WTC11 (cell line): ENCODE data around the gene ARHGAP23. TPM values are rescaled to one million over a fixed set of nuclear protein-coding genes. Genes with fewer than 3 reads are reported as not detected.

ENCODE experiments used
- ATAC-seq: fragments of 200-7000 bp; cut with Tn5 transposase; 2 replicates; pipeline ENCODE4 v1.10.0; 2021; ENCODE audit warnings: mild to moderate bottlenecking, moderate library complexity
- CTCF ChIA-PET: fragments of 300-600 bp; sonication (Branson Sonifier 250); formaldehyde crosslinking; loops from one replicate; lab custom pipeline; 2021; ENCODE audit warnings: antibody characterized with exemption; lab: Charles Lee
- POLR2A ChIA-PET: fragments of 350-600 bp; sonication (Branson Sonifier 250); formaldehyde crosslinking; loops from one replicate; lab custom pipeline; 2021; ENCODE audit warnings: antibody characterized with exemption; lab: Charles Lee
- DNase-seq: peaks from one replicate; pipeline ENCODE4 v3.0.0; 2021; ENCODE audit warnings: low spot score
- H3K27ac Mint-ChIP-seq: 2 replicates; pipeline ENCODE4 v1.8.0; 2021; ENCODE audit warnings: mixed read lengths
- H3K27me3 Mint-ChIP-seq: 2 replicates; pipeline ENCODE4 v1.8.0; 2021; ENCODE audit warnings: low read depth, mild to moderate bottlenecking, moderate library complexity, mixed read lengths
- H3K36me3 Mint-ChIP-seq: 2 replicates; pipeline ENCODE4 v1.8.0; 2021; ENCODE audit warnings: mixed read lengths
- H3K4me1 Mint-ChIP-seq: 2 replicates; pipeline ENCODE4 v1.8.0; 2022; ENCODE audit warnings: mixed read lengths
- H3K4me3 Mint-ChIP-seq: 2 replicates; pipeline ENCODE4 v1.8.0; 2021; ENCODE audit warnings: mild to moderate bottlenecking, moderate library complexity, mixed read lengths
- H3K9me3 Mint-ChIP-seq: 2 replicates; pipeline ENCODE4 v1.8.0; 2021; ENCODE audit warnings: mixed read lengths
- AR ChIP-seq: fragments of 250-450 bp; sonication (Bioruptor Pico); IDR thresholded peaks from 2 replicates; pipeline ENCODE4 v1.9.0; 2021; ENCODE audit warnings: mild to moderate bottlenecking
- FOXJ3 ChIP-seq: sonication (generic); formaldehyde crosslinking; IDR thresholded peaks from 2 replicates; pipeline ENCODE4 v1.9.0; 2021; ENCODE audit warnings: missing genetic modification reagents, mild to moderate bottlenecking, borderline replicate concordance
- GABPB1 ChIP-seq: sonication (generic); formaldehyde crosslinking; IDR thresholded peaks from 2 replicates; pipeline ENCODE4 v1.8.1; 2023; ENCODE audit warnings: mild to moderate bottlenecking, missing genetic modification reagents
- NFATC4 ChIP-seq: fragments of 250-450 bp; sonication (Bioruptor Pico); IDR thresholded peaks from 2 replicates; pipeline ENCODE4 v1.9.0; 2021; ENCODE audit warnings: mild to moderate bottlenecking
- PREB ChIP-seq: sonication (generic); formaldehyde crosslinking; IDR thresholded peaks from 2 replicates; pipeline ENCODE4 v1.8.1; 2022; ENCODE audit warnings: mild to moderate bottlenecking, missing genetic modification reagents, moderate library complexity, borderline replicate concordance
- SMAD3 ChIP-seq: sonication (generic); formaldehyde crosslinking; IDR thresholded peaks from 2 replicates; pipeline ENCODE4 v1.8.0; 2022; ENCODE audit warnings: missing genetic modification reagents, mild to moderate bottlenecking, borderline replicate concordance
- SP1 ChIP-seq: sonication (generic); formaldehyde crosslinking; conservative IDR thresholded peaks from 2 replicates; pipeline ENCODE4 v1.8.1; 2022; ENCODE audit warnings: missing genetic modification reagents
- ZNF263 ChIP-seq: sonication (generic); formaldehyde crosslinking; IDR thresholded peaks from 2 replicates; pipeline ENCODE4 v1.8.1; 2022; ENCODE audit warnings: low read depth, mild to moderate bottlenecking, moderate library complexity, missing genetic modification reagents
- ZNF396 ChIP-seq: fragments of 250-450 bp; sonication (Bioruptor Pico); IDR thresholded peaks from 2 replicates; pipeline ENCODE4 v1.8.0; 2021; ENCODE audit warnings: mild to moderate bottlenecking, moderate library complexity, borderline replicate concordance
- total RNA-seq: library from RNA; stranded (reverse); gene quantifications from 3 replicates; pipeline ENCODE4 v1.2.3, GENCODE V29; 2021
- TF ChIP-seq, protein P1 (sequence below): sonication (generic); formaldehyde crosslinking; IDR thresholded peaks from 2 replicates; pipeline ENCODE4 v1.8.1; 2023; ENCODE audit warnings: mild to moderate bottlenecking, moderate library complexity, missing genetic modification reagents
- TF ChIP-seq, protein P2 (sequence below): sonication (generic); formaldehyde crosslinking; IDR thresholded peaks from 2 replicates; pipeline ENCODE4 v1.8.1; 2023; ENCODE audit warnings: mild to moderate bottlenecking, missing genetic modification reagents, borderline replicate concordance
- TF ChIP-seq, protein P3 (sequence below): sonication (generic); formaldehyde crosslinking; IDR thresholded peaks from 2 replicates; pipeline ENCODE4 v1.8.0; 2023; ENCODE audit warnings: missing genetic modification reagents, mild to moderate bottlenecking, borderline replicate concordance
- TF ChIP-seq, protein P4 (sequence below): sonication (generic); formaldehyde crosslinking; IDR thresholded peaks from 2 replicates; pipeline ENCODE4 v1.8.1; 2023; ENCODE audit warnings: mild to moderate bottlenecking, missing genetic modification reagents, moderate library complexity

The ARHGAP23 gene
- total RNA-seq, 1 experiment from 2014 or later, result 66.0 TPM

DNA sequence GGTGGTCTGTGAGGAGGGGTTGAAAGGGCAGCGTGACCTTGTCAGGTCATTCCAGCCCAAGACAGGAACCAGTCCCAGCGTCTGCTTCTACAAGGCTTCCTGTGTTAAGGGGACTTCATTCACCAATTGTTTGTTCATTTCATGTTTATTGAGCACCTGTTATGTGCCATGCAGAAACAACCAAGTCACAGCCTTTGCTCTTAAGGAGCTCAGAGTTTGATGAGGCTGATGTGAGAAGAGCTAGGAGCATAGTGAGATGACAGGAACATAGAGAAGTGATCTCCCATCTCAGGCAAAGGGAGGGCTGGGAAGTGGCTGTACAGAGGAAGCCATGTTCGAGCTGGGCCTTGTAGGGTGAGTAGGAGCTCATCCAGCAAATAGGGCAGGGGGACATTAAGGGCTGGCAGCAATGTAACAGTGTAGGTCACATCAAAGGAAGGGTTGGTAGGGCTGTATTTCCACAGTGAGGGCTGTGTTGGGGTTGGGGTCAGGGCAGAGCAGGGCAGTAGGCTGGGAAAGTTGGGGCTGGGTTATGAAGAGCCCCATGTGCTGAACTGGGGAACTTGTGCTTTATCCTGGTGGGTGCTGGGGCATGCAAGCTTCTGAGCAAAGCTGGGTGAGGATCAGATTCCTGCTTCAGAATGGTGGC, 79.8 kb downstream of the ARHGAP23 start:
- peak overlapping the region; percentile 34; the same call in 1 of the 2 replicates for H3K4me3 Mint-ChIP-seq
- ATAC-seq, result no peak
- H3K27me3 Mint-ChIP-seq, result peaks cover 33% of the 10 kb centered on the region
- H3K36me3 Mint-ChIP-seq, result peaks cover 15% of the 10 kb centered on the region
- peaks cover 33% of the 10 kb centered on the region for H3K4me1 Mint-ChIP-seq
- ChIA-PET CTCF (interaction anchor here (0.8 to 7.3 kb wide), 24 partner anchors 10 to 210 kb away, joined by 3 to 74 read pairs (median 13); partner anchors contain the start of gene SRCIN1), POLR2A (interaction anchor here (0.9 to 3.5 kb wide), 4 partner anchors 51 to 84 kb away, joined by 3 to 23 read pairs (median 3); no protein-coding TSS in a partner anchor)
- DNase-seq, result no peak
- TF ChIP-seq, protein P1, sequence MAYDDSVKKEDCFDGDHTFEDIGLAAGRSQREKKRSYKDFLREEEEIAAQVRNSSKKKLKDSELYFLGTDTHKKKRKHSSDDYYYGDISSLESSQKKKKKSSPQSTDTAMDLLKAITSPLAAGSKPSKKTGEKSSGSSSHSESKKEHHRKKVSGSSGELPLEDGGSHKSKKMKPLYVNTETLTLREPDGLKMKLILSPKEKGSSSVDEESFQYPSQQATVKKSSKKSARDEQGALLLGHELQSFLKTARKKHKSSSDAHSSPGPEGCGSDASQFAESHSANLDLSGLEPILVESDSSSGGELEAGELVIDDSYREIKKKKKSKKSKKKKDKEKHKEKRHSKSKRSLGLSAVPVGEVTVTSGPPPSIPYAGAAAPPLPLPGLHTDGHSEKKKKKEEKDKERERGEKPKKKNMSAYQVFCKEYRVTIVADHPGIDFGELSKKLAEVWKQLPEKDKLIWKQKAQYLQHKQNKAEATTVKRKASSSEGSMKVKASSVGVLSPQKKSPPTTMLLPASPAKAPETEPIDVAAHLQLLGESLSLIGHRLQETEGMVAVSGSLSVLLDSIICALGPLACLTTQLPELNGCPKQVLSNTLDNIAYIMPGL (CRISPR knock-in tag), result no peak
- TF ChIP-seq, protein P2, sequence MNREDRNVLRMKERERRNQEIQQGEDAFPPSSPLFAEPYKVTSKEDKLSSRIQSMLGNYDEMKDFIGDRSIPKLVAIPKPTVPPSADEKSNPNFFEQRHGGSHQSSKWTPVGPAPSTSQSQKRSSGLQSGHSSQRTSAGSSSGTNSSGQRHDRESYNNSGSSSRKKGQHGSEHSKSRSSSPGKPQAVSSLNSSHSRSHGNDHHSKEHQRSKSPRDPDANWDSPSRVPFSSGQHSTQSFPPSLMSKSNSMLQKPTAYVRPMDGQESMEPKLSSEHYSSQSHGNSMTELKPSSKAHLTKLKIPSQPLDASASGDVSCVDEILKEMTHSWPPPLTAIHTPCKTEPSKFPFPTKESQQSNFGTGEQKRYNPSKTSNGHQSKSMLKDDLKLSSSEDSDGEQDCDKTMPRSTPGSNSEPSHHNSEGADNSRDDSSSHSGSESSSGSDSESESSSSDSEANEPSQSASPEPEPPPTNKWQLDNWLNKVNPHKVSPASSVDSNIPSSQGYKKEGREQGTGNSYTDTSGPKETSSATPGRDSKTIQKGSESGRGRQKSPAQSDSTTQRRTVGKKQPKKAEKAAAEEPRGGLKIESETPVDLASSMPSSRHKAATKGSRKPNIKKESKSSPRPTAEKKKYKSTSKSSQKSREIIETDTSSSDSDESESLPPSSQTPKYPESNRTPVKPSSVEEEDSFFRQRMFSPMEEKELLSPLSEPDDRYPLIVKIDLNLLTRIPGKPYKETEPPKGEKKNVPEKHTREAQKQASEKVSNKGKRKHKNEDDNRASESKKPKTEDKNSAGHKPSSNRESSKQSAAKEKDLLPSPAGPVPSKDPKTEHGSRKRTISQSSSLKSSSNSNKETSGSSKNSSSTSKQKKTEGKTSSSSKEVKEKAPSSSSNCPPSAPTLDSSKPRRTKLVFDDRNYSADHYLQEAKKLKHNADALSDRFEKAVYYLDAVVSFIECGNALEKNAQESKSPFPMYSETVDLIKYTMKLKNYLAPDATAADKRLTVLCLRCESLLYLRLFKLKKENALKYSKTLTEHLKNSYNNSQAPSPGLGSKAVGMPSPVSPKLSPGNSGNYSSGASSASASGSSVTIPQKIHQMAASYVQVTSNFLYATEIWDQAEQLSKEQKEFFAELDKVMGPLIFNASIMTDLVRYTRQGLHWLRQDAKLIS, result no peak
- no peak for TF ChIP-seq SMAD3 (CRISPR knock-in tag)
- TF ChIP-seq SP1 (CRISPR knock-in tag), result no peak
- TF ChIP-seq ZNF396, result no peak
- TF ChIP-seq, protein P3, sequence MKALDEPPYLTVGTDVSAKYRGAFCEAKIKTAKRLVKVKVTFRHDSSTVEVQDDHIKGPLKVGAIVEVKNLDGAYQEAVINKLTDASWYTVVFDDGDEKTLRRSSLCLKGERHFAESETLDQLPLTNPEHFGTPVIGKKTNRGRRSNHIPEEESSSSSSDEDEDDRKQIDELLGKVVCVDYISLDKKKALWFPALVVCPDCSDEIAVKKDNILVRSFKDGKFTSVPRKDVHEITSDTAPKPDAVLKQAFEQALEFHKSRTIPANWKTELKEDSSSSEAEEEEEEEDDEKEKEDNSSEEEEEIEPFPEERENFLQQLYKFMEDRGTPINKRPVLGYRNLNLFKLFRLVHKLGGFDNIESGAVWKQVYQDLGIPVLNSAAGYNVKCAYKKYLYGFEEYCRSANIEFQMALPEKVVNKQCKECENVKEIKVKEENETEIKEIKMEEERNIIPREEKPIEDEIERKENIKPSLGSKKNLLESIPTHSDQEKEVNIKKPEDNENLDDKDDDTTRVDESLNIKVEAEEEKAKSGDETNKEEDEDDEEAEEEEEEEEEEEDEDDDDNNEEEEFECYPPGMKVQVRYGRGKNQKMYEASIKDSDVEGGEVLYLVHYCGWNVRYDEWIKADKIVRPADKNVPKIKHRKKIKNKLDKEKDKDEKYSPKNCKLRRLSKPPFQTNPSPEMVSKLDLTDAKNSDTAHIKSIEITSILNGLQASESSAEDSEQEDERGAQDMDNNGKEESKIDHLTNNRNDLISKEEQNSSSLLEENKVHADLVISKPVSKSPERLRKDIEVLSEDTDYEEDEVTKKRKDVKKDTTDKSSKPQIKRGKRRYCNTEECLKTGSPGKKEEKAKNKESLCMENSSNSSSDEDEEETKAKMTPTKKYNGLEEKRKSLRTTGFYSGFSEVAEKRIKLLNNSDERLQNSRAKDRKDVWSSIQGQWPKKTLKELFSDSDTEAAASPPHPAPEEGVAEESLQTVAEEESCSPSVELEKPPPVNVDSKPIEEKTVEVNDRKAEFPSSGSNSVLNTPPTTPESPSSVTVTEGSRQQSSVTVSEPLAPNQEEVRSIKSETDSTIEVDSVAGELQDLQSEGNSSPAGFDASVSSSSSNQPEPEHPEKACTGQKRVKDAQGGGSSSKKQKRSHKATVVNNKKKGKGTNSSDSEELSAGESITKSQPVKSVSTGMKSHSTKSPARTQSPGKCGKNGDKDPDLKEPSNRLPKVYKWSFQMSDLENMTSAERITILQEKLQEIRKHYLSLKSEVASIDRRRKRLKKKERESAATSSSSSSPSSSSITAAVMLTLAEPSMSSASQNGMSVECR (CRISPR knock-in tag), result no peak
- TF ChIP-seq, protein P4, sequence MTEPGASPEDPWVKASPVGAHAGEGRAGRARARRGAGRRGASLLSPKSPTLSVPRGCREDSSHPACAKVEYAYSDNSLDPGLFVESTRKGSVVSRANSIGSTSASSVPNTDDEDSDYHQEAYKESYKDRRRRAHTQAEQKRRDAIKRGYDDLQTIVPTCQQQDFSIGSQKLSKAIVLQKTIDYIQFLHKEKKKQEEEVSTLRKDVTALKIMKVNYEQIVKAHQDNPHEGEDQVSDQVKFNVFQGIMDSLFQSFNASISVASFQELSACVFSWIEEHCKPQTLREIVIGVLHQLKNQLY, result no peak
- no peak for TF ChIP-seq GABPB1 (CRISPR knock-in tag)
- TF ChIP-seq ZNF263 (CRISPR knock-in tag), result no peak
- TF ChIP-seq NFATC4 (CRISPR knock-in tag), result no peak
- TF ChIP-seq FOXJ3 (CRISPR knock-in tag), result no peak
- H3K9me3 Mint-ChIP-seq, result no peaks in the 10 kb centered on the region
- H3K27ac Mint-ChIP-seq, result peak overlapping the region; percentile 67

GRCh38 chr17:38508570-38508950, 80.3 kb downstream of the ARHGAP23 start:
- H3K27me3 Mint-ChIP-seq, result peaks cover 33% of the 10 kb centered on the region
- no peaks in the 10 kb centered on the region for H3K9me3 Mint-ChIP-seq
- ATAC-seq (peak; percentile 5), DNase-seq (no peak)
- H3K27ac Mint-ChIP-seq, result no peak overlapping the region; the same call in 1 of the 2 replicates
- ChIA-PET POLR2A (interaction anchor here (0.6 to 3.5 kb wide), 8 partner anchors 36 to 87 kb away, joined by 3 to 23 read pairs (median 3); no protein-coding TSS in a partner anchor), CTCF (interaction anchor here (0.8 to 7.3 kb wide), 43 partner anchors 10 to 238 kb away, joined by 3 to 74 read pairs (median 7); partner anchors contain the start of gene SRCIN1)
- H3K36me3 Mint-ChIP-seq, result peaks cover 11% of the 10 kb centered on the region
- H3K4me1 Mint-ChIP-seq, result peaks cover 33% of the 10 kb centered on the region
- no peak for TF ChIP-seq PREB
- 0 out of 2 replicates have a peak, but pooled peaks have one; percentile 66 for TF ChIP-seq AR (CRISPR knock-in tag)
- H3K4me3 Mint-ChIP-seq, result peak overlapping the region; percentile 34
